ENCODE results near the gene CCDC159.

DNA sequence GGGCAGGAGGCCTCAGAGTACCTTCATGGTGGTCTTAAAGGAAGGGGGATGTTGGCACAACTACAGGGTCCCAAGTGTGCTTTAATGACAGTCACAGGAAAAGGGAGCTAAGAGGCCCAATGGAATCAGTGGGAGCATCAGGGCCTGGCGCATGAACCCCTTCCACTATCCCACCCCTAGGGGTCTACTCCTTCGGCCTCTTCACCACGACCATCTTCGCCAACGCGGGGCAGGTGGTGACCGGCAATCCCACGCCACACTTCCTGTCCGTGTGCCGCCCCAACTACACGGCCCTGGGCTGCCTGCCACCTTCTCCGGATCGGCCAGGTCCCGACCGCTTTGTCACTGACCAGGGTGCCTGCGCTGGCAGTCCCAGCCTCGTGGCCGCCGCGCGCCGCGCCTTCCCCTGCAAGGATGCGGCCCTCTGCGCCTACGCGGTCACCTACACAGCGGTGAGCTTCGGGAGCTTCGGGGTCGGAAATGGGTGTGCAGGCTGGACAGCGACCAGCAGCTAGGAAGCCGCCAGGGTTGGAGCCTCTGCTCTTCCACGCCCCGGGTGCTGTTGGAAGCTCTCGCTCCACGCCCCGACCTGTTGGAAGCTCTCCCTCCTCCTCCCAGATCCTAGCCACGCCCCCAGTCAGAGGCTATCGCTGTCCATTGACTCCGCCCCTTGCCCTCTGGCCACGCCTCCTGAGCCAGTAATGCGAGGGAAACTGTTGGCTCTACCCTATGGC is 14.9 kb downstream of the CCDC159 start:
- TF ChIP-seq POLR2AphosphoS5 (IDR thresholded peaks at IDR 0.05; ENCODE audit: low read depth, low read length) (no peak), TAF1 (IDR thresholded peaks at IDR 0.05; ENCODE audit: borderline replicate concordance, insufficient read depth, low read length) (no peak), SIN3A (IDR thresholded peaks at IDR 0.05; ENCODE audit: borderline replicate concordance, insufficient read depth, low read length) (no peak)
- TF ChIP-seq, protein P1, sequence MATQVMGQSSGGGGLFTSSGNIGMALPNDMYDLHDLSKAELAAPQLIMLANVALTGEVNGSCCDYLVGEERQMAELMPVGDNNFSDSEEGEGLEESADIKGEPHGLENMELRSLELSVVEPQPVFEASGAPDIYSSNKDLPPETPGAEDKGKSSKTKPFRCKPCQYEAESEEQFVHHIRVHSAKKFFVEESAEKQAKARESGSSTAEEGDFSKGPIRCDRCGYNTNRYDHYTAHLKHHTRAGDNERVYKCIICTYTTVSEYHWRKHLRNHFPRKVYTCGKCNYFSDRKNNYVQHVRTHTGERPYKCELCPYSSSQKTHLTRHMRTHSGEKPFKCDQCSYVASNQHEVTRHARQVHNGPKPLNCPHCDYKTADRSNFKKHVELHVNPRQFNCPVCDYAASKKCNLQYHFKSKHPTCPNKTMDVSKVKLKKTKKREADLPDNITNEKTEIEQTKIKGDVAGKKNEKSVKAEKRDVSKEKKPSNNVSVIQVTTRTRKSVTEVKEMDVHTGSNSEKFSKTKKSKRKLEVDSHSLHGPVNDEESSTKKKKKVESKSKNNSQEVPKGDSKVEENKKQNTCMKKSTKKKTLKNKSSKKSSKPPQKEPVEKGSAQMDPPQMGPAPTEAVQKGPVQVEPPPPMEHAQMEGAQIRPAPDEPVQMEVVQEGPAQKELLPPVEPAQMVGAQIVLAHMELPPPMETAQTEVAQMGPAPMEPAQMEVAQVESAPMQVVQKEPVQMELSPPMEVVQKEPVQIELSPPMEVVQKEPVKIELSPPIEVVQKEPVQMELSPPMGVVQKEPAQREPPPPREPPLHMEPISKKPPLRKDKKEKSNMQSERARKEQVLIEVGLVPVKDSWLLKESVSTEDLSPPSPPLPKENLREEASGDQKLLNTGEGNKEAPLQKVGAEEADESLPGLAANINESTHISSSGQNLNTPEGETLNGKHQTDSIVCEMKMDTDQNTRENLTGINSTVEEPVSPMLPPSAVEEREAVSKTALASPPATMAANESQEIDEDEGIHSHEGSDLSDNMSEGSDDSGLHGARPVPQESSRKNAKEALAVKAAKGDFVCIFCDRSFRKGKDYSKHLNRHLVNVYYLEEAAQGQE (IDR thresholded peaks at IDR 0.05; ENCODE audit: insufficient read depth in 1 of 2, low read depth in 2 of 2, low read length in 2 of 2) = peak in 1 of 2 experiments; percentile 77; a peak in 2 of 4 replicates

Data from PFSK-1 (cell line).